NCI-H1417 treated with DMSO at 0.1 percent for 48 hours (cell line): ENCODE measurements around the gene LRP8.

Source experiments
- DNase-seq: peaks from one replicate; lab custom pipeline; 2025; lab: John Stamatoyannopoulos, UW

The LRP8 gene

DNA sequence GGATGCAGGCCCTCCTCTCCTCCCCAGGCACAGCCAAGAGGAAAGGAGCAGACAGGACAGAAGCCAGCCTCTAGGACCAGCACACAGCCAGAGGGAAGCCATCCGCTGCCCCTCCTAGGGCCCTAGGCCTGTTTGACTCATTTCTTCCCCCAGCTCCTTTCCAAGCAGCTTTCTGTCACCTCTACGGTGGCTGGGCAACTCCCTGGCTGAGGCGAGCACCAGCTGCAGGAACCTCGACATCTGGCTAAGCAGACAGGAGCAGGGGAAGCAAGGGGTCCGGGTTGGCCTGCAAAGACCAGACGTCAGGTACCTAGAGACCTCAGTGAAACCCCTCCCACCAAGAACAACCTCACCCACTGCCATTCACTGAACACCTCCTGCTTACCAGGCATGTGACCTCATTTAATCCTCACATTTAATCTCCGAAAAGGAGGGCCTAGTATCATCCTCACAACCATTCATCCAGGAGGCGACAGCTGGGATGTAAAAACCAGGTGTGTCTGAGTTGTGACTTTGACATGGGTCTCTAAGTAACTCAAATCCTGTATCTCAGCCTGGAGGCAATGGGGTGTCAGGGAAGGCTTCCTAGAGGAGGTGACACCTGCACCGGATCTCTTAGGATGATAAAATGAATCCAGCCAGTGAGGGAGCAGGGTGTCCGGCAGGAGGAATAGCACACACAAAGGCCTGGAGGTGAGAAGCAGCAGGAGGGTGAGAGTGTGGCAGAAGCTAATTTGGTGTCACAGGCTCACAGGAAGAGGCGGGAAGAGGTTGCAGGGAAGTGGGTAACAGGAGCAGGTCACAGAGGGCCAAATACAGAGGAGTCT lies 5.9 kb downstream of the LRP8 start:
- no peak for DNase-seq

DNA sequence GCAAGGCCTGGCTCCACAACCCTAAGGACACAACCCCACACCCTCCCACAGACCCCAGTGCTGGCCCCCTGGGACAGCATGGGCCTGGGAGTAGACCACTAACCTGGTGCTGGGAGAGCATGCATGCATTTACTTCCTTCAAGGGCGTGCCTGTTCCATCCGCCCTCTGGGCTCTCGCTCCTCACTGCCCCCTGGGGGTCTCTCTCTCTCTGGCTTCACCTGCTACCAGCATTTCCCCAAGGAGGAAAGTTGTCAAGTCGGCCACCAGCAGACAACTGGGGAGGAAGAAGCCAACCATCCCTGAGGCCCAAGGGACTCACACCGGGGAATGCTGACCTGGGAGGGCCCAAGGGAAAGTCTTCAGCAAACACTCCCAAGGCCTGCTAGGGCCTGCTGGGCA lies 6.5 kb downstream of the LRP8 start:
- DNase-seq = no peak

DNA sequence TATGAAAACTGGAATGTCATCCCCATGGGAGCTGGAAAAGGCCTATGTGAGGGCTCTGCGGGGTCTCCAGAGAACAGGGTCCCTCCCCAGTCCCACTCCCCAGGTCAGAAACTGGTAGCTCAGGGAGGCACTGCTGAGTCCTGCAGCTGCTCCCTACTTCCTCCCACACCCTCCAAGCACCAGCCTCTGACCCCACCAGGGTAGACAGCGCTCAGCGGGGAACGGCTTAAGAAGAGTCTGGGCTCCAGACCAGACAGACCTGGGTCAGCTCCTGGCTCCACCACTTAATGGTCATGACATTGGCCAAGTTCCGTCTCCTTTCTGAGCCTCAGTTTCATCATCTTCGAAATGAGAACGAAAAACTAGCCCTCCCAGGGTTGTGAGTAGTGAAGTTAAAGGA lies 7.2 kb downstream of the LRP8 start:
- no peak for DNase-seq

DNA sequence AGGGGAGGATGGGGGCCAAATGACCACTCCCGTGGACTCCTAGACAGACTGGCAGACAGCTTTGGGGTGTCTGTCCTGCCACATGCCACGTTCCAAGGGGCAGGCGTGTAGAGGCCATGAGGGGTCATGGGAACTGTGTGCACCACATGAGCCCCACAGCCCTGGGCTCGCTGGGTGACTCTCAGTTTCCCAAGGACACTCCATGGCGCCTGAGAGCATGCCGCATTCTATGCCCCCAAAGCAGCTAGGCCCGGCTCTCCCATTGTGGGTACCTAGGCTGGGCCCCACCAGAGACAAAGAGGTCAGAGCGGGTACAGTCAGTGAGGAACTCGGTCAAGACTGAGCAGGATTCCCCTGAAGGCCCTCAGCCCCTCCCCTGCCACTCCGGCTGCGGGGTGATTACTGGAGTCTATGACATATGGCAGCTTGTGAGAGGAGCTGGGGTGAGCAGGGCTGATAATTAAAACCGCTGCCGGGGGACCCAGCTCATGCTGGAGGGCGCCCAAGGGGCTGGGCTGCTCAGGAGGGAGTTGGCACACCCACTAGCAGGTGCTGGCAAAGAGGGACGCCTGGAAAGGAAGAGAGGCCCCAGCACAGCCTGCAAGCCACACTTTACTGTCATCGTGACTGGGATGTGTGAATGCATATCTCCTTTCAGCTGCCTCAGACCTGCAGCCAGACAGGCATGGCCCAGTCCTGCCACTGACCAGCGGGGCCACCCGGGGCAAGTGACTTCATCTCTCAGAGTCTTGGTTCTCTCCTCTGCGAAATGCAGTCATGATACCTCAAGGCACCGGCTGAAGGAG lies 8.4 kb downstream of the LRP8 start:
- DNase-seq = no peak

DNA sequence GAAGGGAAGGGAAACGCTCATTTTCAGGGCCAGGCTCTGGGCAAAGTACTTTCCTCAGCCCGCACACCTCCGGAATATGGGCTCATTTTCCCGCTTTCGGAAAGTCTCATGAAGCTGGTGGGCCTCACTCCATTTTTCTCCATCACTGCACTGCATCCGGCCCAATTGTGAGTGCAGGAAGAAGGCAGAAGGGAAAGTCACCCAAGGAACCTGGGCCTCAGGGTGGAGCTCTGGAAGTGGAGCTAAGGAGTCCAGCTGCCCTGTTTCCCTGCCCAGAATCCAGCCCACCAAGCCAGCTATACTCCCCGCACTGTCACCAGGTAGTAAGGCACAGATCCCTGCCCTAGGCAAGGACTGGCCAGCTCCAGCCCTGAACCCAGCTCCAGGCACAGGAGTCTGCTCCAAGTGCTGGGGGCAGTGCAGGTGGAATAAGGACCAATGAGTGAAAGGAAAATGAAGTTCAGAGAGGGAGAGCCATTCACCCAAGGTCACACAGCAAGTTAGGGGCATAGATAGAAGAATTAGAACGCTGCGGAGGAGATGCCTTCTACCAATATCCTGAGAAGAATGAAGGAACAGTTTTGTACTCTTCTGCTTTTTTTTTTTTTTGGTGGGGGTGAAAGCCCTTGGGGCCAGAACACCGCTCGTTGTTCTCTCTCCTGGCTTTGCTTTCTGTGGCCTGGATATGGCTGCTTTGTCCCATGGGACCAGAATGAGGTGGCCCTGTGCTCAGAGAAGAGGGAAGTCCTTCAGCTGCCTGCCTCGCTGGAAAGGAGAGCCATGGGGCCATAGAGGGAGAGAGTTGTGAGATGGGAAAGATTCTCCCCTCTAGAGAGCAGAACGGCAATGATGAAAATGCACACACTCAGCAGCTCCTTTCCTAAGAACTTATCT lies 10.0 kb downstream of the LRP8 start:
- no peak for DNase-seq

DNA sequence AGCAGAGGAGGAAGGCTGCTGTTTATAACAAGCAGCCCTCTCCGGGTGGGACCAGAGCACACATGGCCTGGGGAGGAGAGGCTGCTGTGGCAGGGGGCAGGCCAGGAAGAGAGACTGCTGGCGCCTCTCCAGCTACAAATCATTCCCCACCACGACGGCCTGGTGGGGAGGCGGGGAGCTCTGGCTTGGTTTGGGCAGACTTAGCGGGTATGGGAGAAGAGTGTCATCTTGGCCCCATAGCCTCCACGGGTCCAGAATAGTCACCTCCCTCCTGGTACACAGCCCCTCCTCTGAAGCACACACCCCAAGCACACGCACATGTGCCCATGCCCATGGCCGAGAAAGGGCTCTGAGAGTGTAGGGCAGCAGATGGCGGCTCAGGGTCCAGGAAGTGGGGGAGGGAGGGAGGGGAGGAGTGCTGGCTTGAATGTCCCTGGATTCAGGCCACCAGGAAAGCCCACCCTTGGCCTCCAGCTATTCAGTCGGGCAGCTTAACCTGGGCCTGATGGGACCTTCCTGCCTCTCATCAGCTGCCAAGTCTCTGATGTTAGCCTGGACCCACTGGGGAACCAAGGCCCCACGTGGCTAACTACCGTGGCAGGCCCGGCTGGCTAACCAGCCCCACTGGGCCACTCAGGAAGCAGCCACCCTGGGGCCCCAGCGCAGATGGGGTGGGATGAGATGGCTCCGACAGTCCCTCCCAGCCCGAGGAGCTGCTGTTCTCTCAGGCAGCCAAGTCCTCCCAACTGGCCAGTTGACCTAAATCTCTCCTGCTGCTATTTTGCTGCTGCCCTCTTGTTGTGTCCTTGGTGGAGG lies 10.9 kb downstream of the LRP8 start:
- no peak for DNase-seq

DNA sequence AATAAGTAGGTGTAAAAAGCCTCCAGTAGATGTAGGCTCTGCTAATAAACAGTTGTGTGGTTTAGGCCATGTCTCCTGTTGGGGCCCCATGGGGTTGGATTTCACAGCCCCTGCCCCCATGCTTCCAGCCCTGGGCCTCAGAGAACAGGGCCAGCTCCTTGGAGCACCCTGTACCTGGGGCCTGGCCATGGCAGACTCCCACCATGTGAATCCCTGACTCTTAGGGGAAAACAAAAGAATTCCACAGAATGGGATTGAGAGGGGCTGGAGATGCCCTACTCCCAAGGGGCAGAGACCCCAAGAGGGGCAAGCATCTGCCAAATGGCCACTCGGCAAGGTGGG lies 11.5 kb downstream of the LRP8 start:
- no peak for DNase-seq

DNA sequence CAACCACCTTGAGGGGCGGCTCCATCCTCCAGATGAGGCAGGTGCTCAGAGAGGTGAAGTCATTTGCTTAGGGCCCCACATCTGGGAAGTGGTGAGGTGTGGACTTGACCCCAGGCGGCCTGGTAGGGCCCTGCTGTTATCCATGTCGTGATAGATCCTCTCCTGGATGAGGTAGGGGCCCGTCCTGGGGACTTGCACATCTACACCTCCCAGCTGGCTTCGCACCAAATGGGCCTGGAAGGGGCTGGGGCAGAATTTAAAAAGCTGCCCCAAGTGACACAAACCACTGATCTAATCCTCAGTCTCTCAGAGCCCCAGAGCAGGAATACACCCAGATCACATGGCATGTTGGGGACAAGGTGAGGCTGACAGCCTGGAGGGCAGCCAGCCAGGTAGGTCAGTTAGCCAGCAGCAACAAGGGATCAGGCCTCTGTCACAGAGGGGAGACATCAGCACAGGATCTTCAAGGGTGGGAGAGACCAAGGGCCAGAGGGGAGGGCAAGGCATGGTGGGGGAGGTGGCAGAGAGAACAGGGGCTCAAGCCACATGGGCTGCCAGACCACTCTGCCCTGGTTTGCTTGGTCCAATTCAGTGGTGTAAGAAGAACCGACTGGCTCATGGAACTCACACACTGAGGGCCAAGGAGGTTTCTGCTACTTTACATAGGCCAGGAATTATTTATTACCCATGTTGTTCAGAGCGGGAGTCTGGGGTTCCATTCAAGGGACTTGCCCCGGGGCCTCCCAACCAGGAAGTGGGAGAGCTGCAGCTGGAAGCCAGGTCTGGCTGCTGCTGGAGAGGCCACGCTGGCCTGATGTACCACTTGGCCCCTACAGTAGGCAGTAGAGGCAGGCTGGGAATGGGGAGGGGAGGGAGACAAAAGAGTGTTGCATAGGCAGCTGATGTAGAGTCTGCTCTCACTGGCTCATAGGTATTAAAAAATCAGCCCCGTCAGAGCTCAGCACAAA lies 12.1 kb downstream of the LRP8 start:
- DNase-seq = no peak

DNA sequence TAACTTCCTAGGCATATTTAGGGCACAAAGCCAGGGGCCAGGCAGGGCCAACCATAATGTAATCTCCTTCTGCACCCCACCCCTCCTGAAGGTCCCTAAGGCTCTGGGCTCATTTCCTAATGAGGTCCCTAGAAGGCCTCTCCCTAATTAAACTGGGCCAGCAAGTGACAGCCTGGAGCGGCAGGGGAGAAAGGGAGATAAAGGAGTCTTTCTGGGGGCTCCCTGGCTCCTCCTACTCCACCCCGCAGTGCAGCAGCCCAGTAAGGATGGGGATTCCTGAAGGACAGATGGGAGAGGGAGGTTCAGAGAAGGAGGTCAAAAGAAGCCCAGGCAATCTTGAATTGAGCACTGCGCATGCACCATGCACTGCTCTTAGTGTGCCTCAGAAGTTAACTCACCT lies 12.8 kb downstream of the LRP8 start:
- no peak for DNase-seq

DNA sequence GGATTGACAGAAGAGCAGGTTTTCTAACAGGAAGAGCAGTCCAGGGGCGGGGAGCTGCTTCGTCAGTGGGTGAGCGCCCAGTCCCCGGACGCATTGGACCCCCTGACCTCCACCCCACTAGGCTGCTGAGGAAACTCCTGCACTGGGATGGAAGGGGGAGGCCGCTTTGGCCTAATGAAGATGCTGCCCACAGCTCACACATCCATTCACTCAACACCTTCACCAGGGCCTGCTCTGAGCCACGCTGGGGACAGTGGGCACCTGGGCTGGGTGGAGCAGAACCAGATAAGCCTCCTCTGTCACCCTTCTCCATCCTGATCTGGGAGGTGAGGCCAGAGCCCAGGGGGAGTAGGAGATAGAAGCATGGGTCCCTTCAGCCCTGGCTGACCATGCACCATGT lies 13.3 kb downstream of the LRP8 start:
- no peak for DNase-seq

DNA sequence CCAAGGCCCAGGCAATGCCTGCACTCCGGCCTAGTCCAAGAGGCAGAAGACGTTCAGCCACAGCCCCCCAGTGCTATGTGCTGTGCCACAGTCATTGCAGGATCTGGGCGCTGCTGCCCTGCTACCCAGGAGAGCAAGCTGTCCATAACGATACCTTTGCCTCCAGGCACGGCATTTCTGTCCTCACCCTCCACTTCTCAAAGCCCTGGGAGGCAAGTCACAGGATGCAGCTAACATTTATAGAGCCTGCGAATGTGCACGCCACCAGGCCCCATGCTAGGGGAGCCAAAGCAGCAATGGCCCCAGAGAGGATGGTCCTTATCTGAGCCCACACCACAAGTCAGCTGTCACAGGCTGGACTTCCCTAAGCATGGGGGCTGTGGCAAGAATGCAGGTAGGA lies 13.8 kb downstream of the LRP8 start:
- no peak for DNase-seq

DNA sequence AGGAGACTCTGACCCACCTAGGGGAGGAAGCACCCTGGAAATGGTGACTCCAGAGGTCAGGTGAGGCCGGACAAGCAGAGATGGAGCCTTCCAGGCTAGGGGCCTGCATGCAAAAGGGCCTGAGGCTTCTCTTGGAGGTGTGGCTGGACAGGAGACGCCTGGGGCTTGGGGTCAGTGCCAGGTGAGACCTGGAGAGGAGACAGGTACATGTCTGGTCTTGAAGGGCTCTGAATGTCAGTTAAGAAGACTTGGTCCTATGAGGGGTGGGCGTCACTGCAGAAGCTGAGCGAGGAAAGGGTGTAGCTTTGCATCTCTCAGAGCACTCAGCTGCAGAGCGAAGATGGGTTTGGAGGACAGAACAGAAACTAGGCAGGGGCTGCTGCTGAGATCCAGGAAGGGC lies 14.3 kb downstream of the LRP8 start:
- no peak for DNase-seq

DNA sequence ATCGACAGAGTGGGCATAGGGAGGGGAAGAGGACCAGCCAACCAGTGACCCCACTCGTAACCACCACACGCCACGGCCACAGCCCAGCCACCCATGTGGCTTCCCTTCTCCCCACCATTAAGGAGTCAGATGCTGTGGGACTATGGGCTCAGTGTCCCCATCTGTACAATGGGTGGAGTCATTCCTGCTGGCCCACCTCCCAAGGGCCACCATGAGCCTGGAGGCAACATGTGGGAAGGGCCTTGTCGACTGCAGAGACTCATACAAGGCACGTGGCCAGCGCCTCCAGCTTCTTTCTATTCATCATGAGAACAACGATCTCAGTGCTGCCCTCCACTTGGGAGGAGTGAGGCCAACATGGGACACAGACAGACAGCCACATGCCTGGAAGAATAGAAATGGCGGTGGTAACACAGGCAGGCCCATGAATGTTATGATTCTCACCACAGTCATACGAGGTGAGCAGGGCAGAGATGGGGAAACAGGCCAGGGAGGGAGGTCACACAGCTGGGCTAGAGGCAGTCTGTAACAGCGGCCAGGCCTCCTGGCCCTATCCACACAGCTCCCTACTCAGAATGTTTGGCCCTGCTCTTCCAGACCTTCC lies 16.1 kb downstream of the LRP8 start:
- DNase-seq = no peak

DNA sequence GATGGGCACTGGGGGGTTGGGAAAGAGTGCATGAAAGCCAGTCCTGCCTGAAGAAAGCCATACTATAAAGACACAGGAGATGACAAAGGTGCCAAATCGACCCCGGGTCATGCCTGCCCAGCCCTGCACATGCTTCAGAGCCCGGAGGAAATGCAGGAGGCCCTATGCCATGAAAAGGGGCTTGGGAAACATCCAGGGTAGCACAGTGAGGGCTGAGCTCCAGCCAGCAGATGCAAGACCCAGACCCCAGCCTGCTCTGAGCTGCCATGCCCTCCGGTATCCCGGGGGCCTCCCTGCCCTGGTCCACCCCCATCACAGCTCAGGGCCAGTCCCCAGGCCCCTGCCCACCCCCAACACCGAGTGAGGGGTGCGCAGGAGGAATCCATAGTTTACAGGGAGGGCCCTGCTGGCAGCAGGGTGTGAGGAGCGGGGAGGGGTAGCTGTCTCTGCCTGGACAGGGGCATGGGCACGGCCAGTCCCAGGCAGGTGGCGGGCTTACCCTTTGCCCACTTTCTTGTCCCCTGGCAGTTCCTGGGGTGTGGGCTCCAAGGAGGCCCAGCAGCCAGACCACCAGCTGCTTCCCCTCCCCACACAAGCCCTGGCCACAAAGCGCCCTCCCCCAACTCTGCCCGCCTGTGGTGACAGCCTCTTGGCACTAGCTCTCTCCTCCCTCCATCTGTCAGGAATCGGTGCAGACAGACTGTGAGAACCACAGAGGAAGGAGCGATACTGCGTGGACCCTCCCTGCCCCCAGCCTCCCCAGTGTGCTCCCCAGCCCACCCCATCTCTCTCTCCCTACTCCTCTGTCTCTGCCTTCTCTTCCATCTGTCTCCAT lies 16.8 kb downstream of the LRP8 start:
- DNase-seq = no peak

DNA sequence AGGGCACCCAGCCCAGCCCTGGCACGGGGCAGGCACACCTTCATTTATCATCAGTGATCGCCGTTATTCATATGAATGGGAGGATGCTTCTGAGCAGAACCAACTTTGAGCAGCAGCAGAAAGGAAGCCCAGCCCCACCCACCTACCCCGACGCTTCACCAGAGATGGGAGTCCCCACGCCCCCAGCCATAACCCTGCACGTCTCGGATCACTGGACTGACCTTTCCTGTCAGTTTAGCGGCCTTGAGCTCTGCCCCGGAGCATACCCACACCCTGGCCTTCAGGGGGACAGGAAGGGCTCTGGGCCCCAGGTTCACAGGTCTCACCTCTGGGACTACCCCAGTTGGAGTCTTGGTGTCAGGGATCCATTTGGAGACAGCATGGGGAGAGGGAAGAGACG lies 18.1 kb downstream of the LRP8 start:
- DNase-seq = no peak

DNA sequence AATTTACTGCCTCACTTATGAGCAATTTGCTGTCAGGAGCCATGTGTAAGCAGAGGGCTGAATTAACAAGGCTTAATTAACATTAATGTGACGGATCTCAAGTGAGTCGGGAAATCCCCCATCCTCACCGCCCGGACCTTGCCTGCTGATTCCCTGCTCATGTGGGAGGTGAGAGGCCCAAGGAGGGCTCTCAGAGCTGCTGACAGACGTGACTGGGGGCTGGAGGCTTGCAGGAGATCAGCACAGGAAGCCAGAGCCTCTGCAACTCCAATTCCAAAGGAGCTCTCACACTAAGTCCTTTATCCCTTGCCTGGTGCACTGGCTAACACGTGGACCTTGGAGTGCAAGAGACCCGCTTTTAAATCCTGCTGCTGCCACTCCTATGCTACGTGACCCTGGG lies 19.4 kb downstream of the LRP8 start:
- DNase-seq = no peak

DNA sequence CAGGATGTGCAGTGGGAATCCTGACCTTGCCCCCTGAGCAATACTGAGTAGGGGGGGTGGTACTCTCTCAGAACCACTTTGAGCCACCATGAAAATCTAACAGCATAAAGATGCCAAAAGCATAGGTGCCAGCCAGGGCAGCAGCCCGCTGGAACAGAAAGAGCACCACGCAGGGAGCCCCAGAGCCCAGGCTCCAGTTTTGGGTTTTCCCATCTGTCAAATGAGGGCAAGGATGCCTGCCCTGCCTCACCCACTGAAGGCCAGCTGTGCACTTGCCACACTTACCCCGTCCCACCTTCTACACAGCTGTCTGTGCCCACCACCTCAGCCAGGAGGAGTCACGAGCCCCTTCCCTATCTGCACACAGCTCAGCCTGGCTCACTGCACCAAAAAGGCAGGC lies 20.8 kb downstream of the LRP8 start:
- DNase-seq = no peak

DNA sequence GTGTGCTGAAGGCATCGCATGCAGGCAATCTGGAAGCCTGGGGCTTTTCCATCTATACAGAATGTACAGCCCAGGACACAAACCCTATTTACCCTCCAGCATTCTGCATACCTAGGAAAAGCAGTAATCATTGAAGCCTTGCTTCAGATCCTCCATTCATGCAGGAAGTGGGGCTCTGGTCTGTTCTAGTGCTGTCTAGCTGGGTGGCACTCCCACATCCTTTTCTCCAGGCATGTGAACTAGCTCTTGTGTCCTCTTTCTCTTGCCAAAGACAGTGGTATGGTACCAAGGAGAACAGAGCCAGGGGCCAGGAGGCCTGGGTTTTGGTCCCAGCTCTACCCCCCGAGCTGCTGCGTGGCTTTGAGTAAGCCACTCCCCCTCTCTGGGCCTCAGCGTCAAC lies 21.7 kb downstream of the LRP8 start:
- no peak for DNase-seq

DNA sequence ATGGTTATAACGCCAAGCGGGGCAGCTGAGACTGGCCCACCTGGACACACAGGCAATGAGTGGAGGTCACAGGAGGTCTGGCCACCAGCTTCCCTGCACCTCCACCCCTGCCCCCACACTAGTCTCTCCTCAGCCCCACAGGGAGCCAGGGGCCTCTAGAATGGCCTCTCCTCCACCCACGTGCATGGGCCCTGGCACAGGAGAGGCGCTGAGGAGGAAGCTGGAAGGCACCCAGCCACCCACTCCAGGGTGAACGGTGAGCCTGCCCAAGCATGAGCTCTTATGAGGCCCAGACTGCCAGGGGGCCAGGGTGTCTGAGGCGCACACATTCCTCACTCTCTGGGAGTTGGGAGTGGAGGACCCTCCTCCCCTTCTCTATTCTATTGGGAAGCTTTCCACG lies 22.2 kb downstream of the LRP8 start:
- DNase-seq = no peak
